ENCODE data around the gene CERS5.

- no peak for TF ChIP-seq CTCF (IDR thresholded peaks at IDR 0.05)
- TF ChIP-seq EZH2phosphoT487 (IDR thresholded peaks at IDR 0.05) = no peak
Measured at GRCh38 chr12:50205648-50206047, 38.5 kb upstream of the CERS5 start.
